ENCODE results near the gene IQCF5. TPM values are rescaled to one million over a fixed set of nuclear protein-coding genes. Genes with fewer than 3 reads are reported as not detected.
A peak's percentile ranks its signal among the peaks of the same experiment; 100 is the strongest.
"Not testable (repeated sequence)": the region's sequence is repeated elsewhere in the genome, so short reads cannot be mapped to it uniquely, and the experiment has no call there.

The IQCF5 gene
- total RNA-seq = not detected

- Histone ChIP-seq H3K36me3 (no peaks in the 10 kb centered on the region), H3K27me3 (no peaks in the 10 kb centered on the region)
- TF ChIP-seq POLR2A (IDR thresholded peaks at IDR 0.05) (no peak), CTCF (IDR thresholded peaks at IDR 0.05) (no peak)
These were observed at the start of gene IQCF5 for GRCh38 chr3:51875501-51875900. TSS of gene IQCF5 (minus strand) at chr3:51875601. CDS start at chr3:51875531, 70 bp downstream.

GRCh38 chr3:51921081-51921578, 45.7 kb upstream of the IQCF5 start:
- DNase-seq = no peak
- Histone ChIP-seq H3K4me1 (no peaks in the 10 kb centered on the region), H3K36me3 (no peaks in the 10 kb centered on the region), H3K27me3 (no peaks in the 10 kb centered on the region), H3K4me3 (no peak overlapping the region), H3K9me3 (no peaks in the 10 kb centered on the region), H3K27ac (no peak overlapping the region)
- TF ChIP-seq POLR2A (IDR thresholded peaks at IDR 0.05) (no peak), CTCF (IDR thresholded peaks at IDR 0.05) (no peak)

More at GRCh38 chr3:51875501-51875900, at the start of gene IQCF5:
- no peak for DNase-seq
- Histone ChIP-seq H3K27ac (no peak within 1 kb of the TSS), H3K4me1 (no peaks in the 10 kb centered on the region), H3K9me3 (no peaks in the 10 kb centered on the region), H3K4me3 (no peak within 1 kb of the TSS)

GRCh38 chr3:51916418-51916817, 41.0 kb upstream of the IQCF5 start:
- Histone ChIP-seq H3K27me3 (no peaks in the 10 kb centered on the region), H3K36me3 (no peaks in the 10 kb centered on the region), H3K27ac (no peak overlapping the region), H3K4me1 (no peaks in the 10 kb centered on the region), H3K9me3 (no peaks in the 10 kb centered on the region), H3K4me3 (no peak overlapping the region)
- TF ChIP-seq CTCF (IDR thresholded peaks at IDR 0.05) (no peak), POLR2A (IDR thresholded peaks at IDR 0.05) (no peak)
- DNase-seq = no peak

- Histone ChIP-seq H3K27me3 (no peaks in the 10 kb centered on the region), H3K4me3 (no peak overlapping the region), H3K9me3 (no peaks in the 10 kb centered on the region), H3K36me3 (no peaks in the 10 kb centered on the region), H3K27ac (no peak overlapping the region), H3K4me1 (no peaks in the 10 kb centered on the region)
- no peak for DNase-seq
- TF ChIP-seq POLR2A (IDR thresholded peaks at IDR 0.05) = no peak
- no peak for TF ChIP-seq CTCF (IDR thresholded peaks at IDR 0.05)
These were observed 32.6 kb upstream of the IQCF5 start for GRCh38 chr3:51908026-51908425.

- TF ChIP-seq CTCF (IDR thresholded peaks at IDR 0.05) (no peak), POLR2A (IDR thresholded peaks at IDR 0.05) (no peak)
- no peaks in the 10 kb centered on the region for H3K4me1 ChIP-seq
- H3K27me3 ChIP-seq = no peaks in the 10 kb centered on the region
- H3K36me3 ChIP-seq = no peaks in the 10 kb centered on the region
- H3K27ac ChIP-seq = no peak overlapping the region
- no peak for DNase-seq
- H3K9me3 ChIP-seq = no peaks in the 10 kb centered on the region
- H3K4me3 ChIP-seq = no peak overlapping the region
These were observed 28.8 kb upstream of the IQCF5 start for GRCh38 chr3:51904034-51904823.

GRCh38 chr3:51902361-51902760, 27.0 kb upstream of the IQCF5 start:
- H3K36me3 ChIP-seq, H3K4me3 ChIP-seq, H3K27ac ChIP-seq, H3K27me3 ChIP-seq, H3K9me3 ChIP-seq, H3K4me1 ChIP-seq: not testable (repeated sequence)
- DNase-seq = peak in 1 of 3 donors; percentile 50

- H3K4me1 ChIP-seq, H3K27me3 ChIP-seq, H3K9me3 ChIP-seq, DNase-seq, H3K36me3 ChIP-seq, H3K4me3 ChIP-seq, H3K27ac ChIP-seq: not testable (repeated sequence)
These were observed 24.6 kb upstream of the IQCF5 start for GRCh38 chr3:51900043-51900442.

Data from Peyer's patch (tissue), 4 donors.